ENCODE data around the gene RAB40B.

RAB40B gene

GRCh38 chr17:82639628-82640027, 58.9 kb downstream of the RAB40B start:
- Histone ChIP-seq H3K36me3 (ENCODE audit: insufficient read depth, low read depth, low read length) (peaks cover 67% of the 10 kb centered on the region), H3K4me1 (ENCODE audit: insufficient read depth, low read length) (no peaks in the 10 kb centered on the region), H3K27ac (ENCODE audit: low read length) (no peak overlapping the region), H3K9ac (ENCODE audit: low read depth, low read length) (no peak overlapping the region), H3K27me3 (ENCODE audit: insufficient read depth, low read length) (no peaks in the 10 kb centered on the region), H3K4me3 (ENCODE audit: low read length) (no peak overlapping the region), H3K9me3 (ENCODE audit: insufficient read depth, low read depth, low read length) (no peaks in the 10 kb centered on the region)

- no peak overlapping the region for H3K9ac ChIP-seq (ENCODE audit: low read depth, low read length)
- no peaks in the 10 kb centered on the region for H3K9me3 ChIP-seq (ENCODE audit: insufficient read depth, low read depth, low read length)
- H3K36me3 ChIP-seq (ENCODE audit: insufficient read depth, low read depth, low read length): peaks cover 64% of the 10 kb centered on the region
- H3K4me1 ChIP-seq (ENCODE audit: insufficient read depth, low read length): no peaks in the 10 kb centered on the region
- H3K27ac ChIP-seq (ENCODE audit: low read length): no peak overlapping the region
- no peaks in the 10 kb centered on the region for H3K27me3 ChIP-seq (ENCODE audit: insufficient read depth, low read length)
- H3K4me3 ChIP-seq (ENCODE audit: low read length): no peak overlapping the region
Observed at GRCh38 chr17:82638183-82638773, 60.2 kb downstream of the RAB40B start.

DNA sequence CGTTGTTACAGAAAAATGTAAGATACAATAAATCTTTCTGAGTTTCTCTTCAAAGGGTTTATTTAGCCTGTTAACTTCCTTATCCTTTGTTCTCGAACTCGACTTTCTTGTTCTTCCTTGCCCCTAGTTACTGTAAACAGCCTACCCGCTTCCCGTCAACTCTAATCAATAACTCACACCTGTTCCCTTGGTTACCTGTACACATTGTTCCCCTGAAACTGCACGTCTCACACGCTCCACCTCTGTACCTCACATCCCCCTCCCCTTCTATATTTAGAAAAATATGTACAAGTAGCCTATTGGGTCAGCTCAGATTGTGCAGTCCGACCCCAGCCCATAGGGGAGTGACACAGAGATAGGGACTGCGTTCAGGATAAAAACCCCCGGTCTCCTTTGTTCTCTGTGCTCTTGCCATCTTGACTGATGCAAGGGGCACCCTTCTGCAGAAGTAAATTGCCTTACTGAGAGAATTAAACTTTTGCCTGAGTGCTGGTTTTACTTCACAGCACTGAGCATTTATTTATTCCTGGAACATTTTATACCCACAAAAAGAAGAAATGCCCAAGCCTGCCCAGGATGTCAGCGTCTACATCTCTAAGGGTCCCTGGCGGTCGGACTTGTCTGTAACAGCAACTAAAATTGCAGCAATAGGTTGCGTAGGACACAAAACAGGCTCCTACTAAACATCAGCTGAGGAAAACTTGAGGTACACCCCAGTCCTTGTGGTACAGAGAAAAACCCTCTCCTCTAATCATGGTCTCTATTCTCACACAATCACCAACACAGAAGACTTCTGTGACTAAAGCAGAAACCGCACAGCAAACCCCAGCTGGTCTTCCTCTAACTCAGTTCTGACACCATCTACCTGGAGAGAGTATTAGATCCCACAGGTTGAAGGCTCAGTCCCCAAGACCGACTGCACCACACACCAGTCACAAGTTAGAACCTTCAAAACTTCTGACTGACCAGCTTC, 61.6 kb downstream of the RAB40B start:
- H3K4me1 ChIP-seq (ENCODE audit: insufficient read depth, low read length): no peaks in the 10 kb centered on the region
- H3K9ac ChIP-seq (ENCODE audit: low read depth, low read length): no peak overlapping the region; the same call in 1 of the 2 replicates
- no peak overlapping the region for H3K27ac ChIP-seq (ENCODE audit: low read length)
- no peak overlapping the region for H3K4me3 ChIP-seq (ENCODE audit: low read length)
- H3K27me3 ChIP-seq (ENCODE audit: insufficient read depth, low read length): no peaks in the 10 kb centered on the region
- H3K36me3 ChIP-seq (ENCODE audit: insufficient read depth, low read depth, low read length): peaks cover 55% of the 10 kb centered on the region
- no peaks in the 10 kb centered on the region for H3K9me3 ChIP-seq (ENCODE audit: insufficient read depth, low read depth, low read length)

GRCh38 chr17:82633343-82633742, 65.2 kb downstream of the RAB40B start:
- Histone ChIP-seq H3K9me3 (ENCODE audit: insufficient read depth, low read depth, low read length) (no peaks in the 10 kb centered on the region), H3K9ac (ENCODE audit: low read depth, low read length) (no peak overlapping the region), H3K36me3 (ENCODE audit: insufficient read depth, low read depth, low read length) (peaks cover 51% of the 10 kb centered on the region), H3K27ac (ENCODE audit: low read length) (no peak overlapping the region), H3K4me1 (ENCODE audit: insufficient read depth, low read length) (no peaks in the 10 kb centered on the region), H3K27me3 (ENCODE audit: insufficient read depth, low read length) (no peaks in the 10 kb centered on the region), H3K4me3 (ENCODE audit: low read length) (no peak overlapping the region)

DNA sequence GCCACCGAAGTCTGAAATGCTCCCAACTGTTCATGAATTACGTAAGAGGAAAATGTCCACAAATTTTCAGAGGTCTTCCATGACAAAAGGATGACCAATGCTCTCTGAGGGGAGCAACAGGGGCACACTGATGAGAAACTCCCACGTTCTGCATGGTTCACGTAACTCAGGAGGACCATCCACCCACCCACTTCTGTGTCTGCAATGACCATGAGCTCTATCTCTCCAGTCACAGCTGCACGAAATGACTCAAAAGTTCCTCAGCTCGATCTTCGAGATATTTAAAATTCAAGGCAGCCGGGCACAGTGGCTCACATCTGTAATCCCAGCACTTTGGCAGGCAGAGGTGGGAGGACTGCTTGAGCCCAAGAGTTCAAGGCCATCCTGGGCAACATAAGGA, 66.0 kb downstream of the RAB40B start:
- no peak overlapping the region for H3K4me3 ChIP-seq (ENCODE audit: low read length)
- H3K4me1 ChIP-seq (ENCODE audit: insufficient read depth, low read length): no peaks in the 10 kb centered on the region
- H3K27me3 ChIP-seq (ENCODE audit: insufficient read depth, low read length): no peaks in the 10 kb centered on the region
- no peak overlapping the region for H3K27ac ChIP-seq (ENCODE audit: low read length)
- H3K9me3 ChIP-seq (ENCODE audit: insufficient read depth, low read depth, low read length): no peaks in the 10 kb centered on the region
- peaks cover 60% of the 10 kb centered on the region for H3K36me3 ChIP-seq (ENCODE audit: insufficient read depth, low read depth, low read length)
- no peak overlapping the region for H3K9ac ChIP-seq (ENCODE audit: low read depth, low read length)

GRCh38 chr17:82631544-82631943, 67.0 kb downstream of the RAB40B start:
- Histone ChIP-seq H3K9ac (ENCODE audit: low read depth, low read length) (no peak overlapping the region), H3K27me3 (ENCODE audit: insufficient read depth, low read length) (no peaks in the 10 kb centered on the region), H3K9me3 (ENCODE audit: insufficient read depth, low read depth, low read length) (no peaks in the 10 kb centered on the region), H3K4me1 (ENCODE audit: insufficient read depth, low read length) (no peaks in the 10 kb centered on the region), H3K36me3 (ENCODE audit: insufficient read depth, low read depth, low read length) (peaks cover 62% of the 10 kb centered on the region), H3K27ac (ENCODE audit: low read length) (no peak overlapping the region), H3K4me3 (ENCODE audit: low read length) (no peak overlapping the region)

DNA sequence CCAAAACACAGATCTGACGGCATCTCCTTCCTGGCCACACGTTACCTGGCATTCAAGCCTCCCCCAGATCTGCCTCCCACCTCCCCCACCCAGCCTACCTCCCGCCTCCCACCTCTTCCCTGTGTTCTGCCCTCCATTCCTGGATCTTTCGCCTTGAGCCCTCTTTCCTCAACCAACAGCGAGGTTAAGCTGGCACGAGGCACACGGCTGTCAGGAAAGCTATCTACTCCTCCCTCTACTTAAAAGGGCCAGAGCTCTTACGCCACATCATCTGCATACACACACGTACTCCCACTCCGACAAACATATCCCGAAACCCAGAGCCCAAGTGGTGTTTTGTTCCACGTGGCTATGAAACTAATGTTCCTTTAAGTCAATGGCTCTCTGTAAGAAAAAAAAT, 68.3 kb downstream of the RAB40B start:
- no peak overlapping the region for H3K9ac ChIP-seq (ENCODE audit: low read depth, low read length)
- H3K4me3 ChIP-seq (ENCODE audit: low read length): no peak overlapping the region
- no peaks in the 10 kb centered on the region for H3K9me3 ChIP-seq (ENCODE audit: insufficient read depth, low read depth, low read length)
- no peaks in the 10 kb centered on the region for H3K4me1 ChIP-seq (ENCODE audit: insufficient read depth, low read length)
- peaks cover 67% of the 10 kb centered on the region for H3K36me3 ChIP-seq (ENCODE audit: insufficient read depth, low read depth, low read length)
- no peaks in the 10 kb centered on the region for H3K27me3 ChIP-seq (ENCODE audit: insufficient read depth, low read length)
- no peak overlapping the region for H3K27ac ChIP-seq (ENCODE audit: low read length)

DNA sequence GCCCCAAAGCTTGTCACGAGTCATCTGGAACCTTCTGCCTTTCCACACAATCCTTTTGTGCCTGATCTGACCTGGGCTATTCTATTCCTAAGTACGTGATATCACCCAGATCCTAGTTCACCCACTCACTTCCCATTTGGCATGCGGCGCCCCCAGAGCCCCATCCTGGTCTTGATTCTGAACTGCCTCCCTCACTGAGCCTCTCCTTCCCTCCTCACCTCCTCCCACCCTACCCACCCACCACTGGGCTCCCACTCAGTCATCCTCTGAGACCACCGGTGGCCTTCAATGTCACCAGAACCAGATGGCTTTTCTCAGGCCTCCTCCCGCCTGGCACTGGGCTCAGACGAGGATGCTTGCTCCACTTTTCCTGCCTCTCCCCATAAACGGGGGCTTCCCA, 68.8 kb downstream of the RAB40B start:
- Histone ChIP-seq H3K36me3 (ENCODE audit: insufficient read depth, low read depth, low read length) (peaks cover 70% of the 10 kb centered on the region), H3K4me3 (ENCODE audit: low read length) (no peak overlapping the region)

DNA sequence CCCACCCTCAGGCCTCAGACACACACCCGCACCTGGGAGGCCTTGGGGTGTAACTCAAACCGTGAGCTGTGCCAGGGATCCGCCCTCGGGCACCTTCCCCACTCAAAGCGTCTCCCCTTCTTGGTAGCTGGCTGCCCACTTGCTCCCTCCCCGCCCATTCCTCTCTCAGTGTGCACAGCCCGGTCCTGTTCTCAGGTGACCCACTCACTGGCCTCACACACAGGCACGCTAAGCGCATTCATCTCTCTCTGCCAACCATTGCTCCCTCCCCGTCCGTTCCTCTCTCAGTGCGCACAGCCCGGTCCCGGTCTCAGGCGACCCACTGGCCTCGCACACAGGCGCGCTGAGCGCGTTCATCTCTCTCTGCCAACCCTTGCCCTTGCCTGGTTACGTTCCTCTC, 71.1 kb downstream of the RAB40B start:
- H3K4me3 ChIP-seq (ENCODE audit: low read length): no peak overlapping the region
- no peaks in the 10 kb centered on the region for H3K9me3 ChIP-seq (ENCODE audit: insufficient read depth, low read depth, low read length)
- H3K4me1 ChIP-seq (ENCODE audit: insufficient read depth, low read length): no peaks in the 10 kb centered on the region
- H3K9ac ChIP-seq (ENCODE audit: low read depth, low read length): no peak overlapping the region
- no peak overlapping the region for H3K27ac ChIP-seq (ENCODE audit: low read length)
- peaks cover 75% of the 10 kb centered on the region for H3K36me3 ChIP-seq (ENCODE audit: insufficient read depth, low read depth, low read length)
- H3K27me3 ChIP-seq (ENCODE audit: insufficient read depth, low read length): no peaks in the 10 kb centered on the region

More for the DNA sequence above, 68.8 kb downstream of the RAB40B start:
- no peak overlapping the region for H3K9ac ChIP-seq (ENCODE audit: low read depth, low read length)
- no peaks in the 10 kb centered on the region for H3K27me3 ChIP-seq (ENCODE audit: insufficient read depth, low read length)
- no peaks in the 10 kb centered on the region for H3K4me1 ChIP-seq (ENCODE audit: insufficient read depth, low read length)
- H3K27ac ChIP-seq (ENCODE audit: low read length): no peak overlapping the region
- no peaks in the 10 kb centered on the region for H3K9me3 ChIP-seq (ENCODE audit: insufficient read depth, low read depth, low read length)

- Histone ChIP-seq H3K4me1 (ENCODE audit: insufficient read depth, low read length) (no peaks in the 10 kb centered on the region), H3K27ac (ENCODE audit: low read length) (no peak overlapping the region), H3K36me3 (ENCODE audit: insufficient read depth, low read depth, low read length) (peaks cover 89% of the 10 kb centered on the region), H3K9me3 (ENCODE audit: insufficient read depth, low read depth, low read length) (no peaks in the 10 kb centered on the region), H3K27me3 (ENCODE audit: insufficient read depth, low read length) (no peaks in the 10 kb centered on the region), H3K4me3 (ENCODE audit: low read length) (no peak overlapping the region), H3K9ac (ENCODE audit: low read depth, low read length) (no peak overlapping the region)
Observed at GRCh38 chr17:82623707-82624106, 74.8 kb downstream of the RAB40B start.

- H3K9me3 ChIP-seq (ENCODE audit: insufficient read depth, low read depth, low read length): no peaks in the 10 kb centered on the region
- no peaks in the 10 kb centered on the region for H3K27me3 ChIP-seq (ENCODE audit: insufficient read depth, low read length)
- H3K4me1 ChIP-seq (ENCODE audit: insufficient read depth, low read length): no peaks in the 10 kb centered on the region
- no peak overlapping the region for H3K9ac ChIP-seq (ENCODE audit: low read depth, low read length)
- no peak overlapping the region for H3K27ac ChIP-seq (ENCODE audit: low read length)
- no peak overlapping the region for H3K4me3 ChIP-seq (ENCODE audit: low read length)
- H3K36me3 ChIP-seq (ENCODE audit: insufficient read depth, low read depth, low read length): peaks cover 89% of the 10 kb centered on the region
Observed at GRCh38 chr17:82619641-82620040, 78.9 kb downstream of the RAB40B start.

DNA sequence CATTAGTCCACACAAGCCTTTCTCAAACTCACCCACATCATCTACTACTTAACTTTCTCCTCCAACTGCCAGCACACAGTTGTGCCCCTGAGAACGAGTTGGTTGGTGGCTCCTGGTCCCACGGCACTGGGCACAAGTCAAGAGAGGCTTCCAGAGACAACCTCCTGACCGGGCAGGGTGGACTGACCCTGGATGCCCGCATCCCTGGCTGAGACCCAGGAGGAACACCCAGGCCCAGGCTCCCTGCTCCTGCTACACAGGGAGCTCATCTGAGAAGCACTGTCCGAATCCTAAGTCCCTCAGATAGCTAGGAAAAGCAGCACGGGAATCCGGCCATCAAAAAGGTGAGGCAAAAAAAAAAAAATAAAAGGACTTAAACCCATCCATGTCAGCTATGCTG, 79.3 kb downstream of the RAB40B start:
- peaks cover 88% of the 10 kb centered on the region for H3K36me3 ChIP-seq (ENCODE audit: insufficient read depth, low read depth, low read length)
- H3K4me1 ChIP-seq (ENCODE audit: insufficient read depth, low read length): no peaks in the 10 kb centered on the region
- H3K27me3 ChIP-seq (ENCODE audit: insufficient read depth, low read length): no peaks in the 10 kb centered on the region
- no peak overlapping the region for H3K4me3 ChIP-seq (ENCODE audit: low read length)
- H3K9ac ChIP-seq (ENCODE audit: low read depth, low read length): no peak overlapping the region
- H3K9me3 ChIP-seq (ENCODE audit: insufficient read depth, low read depth, low read length): no peaks in the 10 kb centered on the region
- H3K27ac ChIP-seq (ENCODE audit: low read length): no peak overlapping the region
